GM18507 (cell line): ENCODE results near the gene SHISA3.
A peak's percentile ranks its signal among the peaks of the same experiment; 100 is the strongest.
"Not testable (repeated sequence)": the region's sequence is repeated elsewhere in the genome, so short reads cannot be mapped to it uniquely, and the experiment has no call there.

ENCODE experiments used
- DNase-seq: peaks from one replicate; pipeline ENCODE4 v3.0.0; 2011; ENCODE audit warnings: low read depth; ENCODE audit not compliant: insufficient read length; ENCODE audit errors: extremely low spot score
- FAIRE-seq: peaks from 2 replicates; lab custom pipeline; 2011; peaks lifted over from hg19 to GRCh38; lab: Jason Lieb, UNC

The SHISA3 gene

DNA sequence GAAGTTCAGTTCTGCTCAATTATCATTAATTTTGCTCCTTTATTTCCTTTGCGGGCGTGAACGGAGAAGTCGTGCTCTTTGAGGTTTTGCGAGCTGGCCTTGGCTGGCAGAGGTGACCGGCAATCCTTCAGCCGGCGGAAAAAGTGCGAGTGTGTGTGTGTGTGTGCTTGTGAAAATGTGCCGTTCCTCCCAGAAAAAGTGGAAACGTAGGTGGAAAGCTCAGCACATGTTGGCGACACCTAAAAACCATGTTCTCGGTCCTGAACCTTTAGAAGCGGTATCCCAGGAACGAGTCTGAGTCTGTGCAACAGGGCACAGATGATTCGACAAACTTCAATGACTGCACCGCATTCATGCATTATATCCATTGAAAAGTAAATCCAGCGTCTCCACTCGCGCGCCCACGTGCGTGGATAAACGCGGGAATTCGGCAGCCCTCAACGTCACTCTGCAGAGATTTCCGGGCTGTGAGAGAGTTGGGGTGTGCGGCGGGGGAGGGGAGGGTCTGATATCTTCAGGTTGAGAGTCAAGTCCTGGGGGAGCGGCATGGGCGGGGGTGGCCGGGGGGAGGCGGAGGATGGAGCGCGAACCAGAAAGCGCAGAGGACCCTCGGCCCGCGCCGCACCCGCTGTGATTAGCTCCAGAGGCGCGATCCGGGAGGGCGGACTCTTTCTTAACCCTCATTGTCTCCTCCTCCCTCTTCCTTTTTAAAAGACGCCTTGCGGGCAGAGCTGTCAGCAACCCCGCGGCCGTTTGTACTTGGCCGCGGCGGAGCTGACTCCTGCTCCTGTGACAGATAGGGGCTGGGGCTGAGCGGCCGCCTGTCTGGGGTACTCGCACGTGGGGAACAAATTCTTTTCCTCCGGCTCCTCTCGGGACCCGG, at the start of gene SHISA3:
SHISA3 (plus strand) TSS at position 737 of the 883 bp plus-strand sequence. CDS start 569 bp downstream, outside the sequence.
- DNase-seq (no peak), FAIRE-seq (peak; percentile 51)

DNA sequence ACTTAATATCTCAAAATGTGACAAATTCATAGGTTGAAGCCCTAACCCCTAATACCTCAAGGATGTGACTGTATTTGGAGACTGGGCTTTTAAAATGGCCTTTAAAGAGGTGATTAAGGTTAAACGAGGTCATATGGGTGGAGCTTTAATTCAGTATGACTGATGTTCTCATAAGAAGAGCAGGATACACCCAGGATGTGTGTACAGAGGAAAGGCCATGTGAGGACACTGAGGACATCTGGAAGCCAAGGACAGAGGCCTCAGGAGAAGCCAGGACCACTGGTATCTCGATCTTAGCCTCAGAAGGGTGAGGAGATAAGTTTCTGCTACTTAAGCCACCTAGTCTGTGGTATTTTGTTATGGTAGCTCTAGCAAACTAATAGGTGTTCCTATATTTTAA, 49.0 kb upstream of the SHISA3 start:
- FAIRE-seq (no peak), DNase-seq (no peak)

DNA sequence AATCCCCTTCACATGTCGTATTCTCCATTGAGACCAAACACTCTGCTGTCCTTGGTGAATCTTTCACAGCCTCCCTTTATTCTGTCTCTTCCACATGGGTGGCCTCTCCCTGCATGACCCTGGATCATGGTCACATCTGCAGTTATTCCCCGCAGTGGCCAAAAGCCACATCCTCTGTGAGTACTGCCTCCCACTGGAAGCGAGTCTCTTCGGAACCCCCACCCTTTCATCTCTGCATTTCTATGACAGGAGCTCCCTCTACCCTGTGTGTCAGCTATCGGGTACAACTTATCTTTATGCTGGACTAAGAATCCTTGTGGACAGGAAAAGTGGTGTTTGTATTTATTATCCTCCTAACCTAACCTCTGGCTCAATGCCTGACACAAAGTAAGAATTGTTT, 48.6 kb upstream of the SHISA3 start:
- FAIRE-seq (no peak), DNase-seq (no peak)

DNA sequence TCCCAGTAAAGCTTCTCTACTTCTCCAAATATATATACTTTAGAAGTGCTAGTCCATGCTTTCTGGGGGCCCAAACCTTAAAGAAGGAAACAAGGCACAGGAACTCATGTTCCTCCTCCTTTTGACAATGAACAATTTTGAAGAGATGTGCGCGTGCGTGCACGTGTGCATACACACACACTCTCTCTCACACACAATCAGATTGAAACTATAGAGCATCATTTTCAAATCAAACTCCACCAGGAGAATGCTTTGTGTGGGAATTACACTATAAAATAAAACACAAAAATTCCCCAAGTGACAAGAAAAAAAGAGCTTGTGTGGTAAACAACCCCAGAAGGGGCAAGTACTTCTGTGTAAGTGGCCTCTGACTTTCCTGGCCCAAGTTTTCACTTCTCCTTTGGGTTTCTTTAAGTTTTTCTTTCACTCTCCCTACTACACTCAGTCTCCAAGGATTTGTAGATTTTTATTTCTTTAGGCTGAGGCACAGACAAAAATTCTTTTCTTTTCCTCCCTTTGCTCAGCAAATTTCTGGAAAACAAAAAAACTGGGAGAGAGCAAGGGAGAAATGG, 46.6 kb upstream of the SHISA3 start:
- no peak for DNase-seq
- peak; percentile 21 for FAIRE-seq

DNA sequence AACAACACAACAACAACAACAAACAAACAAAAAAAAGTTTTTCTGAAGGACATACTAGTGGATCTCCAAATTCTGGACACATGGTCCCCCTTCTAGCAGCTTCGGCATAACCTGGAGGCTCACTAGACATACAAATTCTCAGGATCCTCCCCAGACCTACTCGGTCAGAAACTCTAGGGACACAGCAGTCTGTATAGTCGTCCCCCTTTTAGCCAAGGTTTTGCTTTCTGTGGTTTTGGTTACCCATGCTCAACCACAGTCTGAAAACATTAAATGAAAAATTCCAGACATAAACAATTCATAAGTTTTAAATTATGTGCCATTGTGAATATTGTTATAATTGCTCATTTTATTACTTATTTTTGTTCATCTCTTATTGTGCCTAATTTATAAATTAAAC, 45.2 kb upstream of the SHISA3 start:
- FAIRE-seq (no peak), DNase-seq (no peak)

DNA sequence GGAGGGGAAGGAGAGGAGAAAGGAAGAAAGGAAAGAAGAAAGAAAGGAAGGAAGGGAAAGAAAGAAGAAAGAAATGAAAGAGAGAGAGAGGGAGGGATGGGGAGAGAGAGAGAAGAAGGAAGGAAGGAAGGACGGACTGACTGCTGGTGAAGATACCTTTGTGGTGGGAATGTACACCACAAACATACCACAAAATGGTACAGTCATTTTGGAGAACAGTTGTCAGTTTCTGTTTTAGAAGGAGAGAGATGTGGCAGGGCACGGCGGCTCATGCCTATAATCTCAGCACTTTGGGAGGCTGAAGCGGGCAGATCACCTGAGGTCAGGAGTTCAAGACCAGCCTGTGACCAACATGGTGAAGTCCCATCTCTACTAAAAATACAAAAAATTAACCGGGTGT, 40.0 kb upstream of the SHISA3 start:
- no peak for FAIRE-seq
- no peak for DNase-seq

DNA sequence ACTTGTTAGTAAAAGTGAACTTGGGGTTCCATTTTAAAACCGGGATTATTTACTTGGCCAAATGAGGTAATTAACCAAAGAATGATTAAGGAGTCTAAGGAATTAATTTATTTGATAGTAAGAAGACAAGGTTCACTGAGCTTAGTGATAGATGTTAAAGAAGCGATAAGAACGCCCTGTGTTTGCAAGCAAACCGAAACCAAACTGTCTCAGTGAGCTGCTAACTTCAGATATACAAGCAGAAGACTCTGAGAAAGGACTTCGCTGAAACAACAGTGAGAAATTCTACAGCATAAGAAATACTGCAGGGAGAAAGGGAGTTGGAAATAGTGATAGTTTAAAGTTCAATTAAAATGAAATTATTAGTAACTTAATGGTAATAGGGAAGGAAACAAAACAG, 37.6 kb upstream of the SHISA3 start:
- DNase-seq (no peak), FAIRE-seq (no peak)

DNA sequence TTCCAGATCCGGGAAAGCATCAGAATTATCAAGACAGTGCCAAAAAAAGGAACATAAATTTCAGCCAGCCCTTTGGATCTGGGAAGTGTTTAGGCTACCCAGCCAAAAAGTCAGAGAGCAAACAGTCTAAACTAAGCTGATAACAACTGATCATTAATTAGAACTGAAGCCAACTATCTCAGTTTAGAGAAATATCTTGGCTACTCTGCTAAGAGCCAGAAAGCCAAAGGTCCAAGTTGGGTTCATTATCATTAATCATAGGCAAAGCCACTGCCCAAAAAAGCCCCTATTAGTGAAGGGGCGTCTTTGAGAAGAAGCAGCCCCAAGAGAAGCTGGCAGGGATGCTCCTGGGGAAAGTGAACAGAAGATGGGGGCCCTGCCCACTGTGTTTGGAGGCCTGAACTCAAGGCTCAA, 37.0 kb upstream of the SHISA3 start:
- FAIRE-seq (no peak), DNase-seq (no peak)

DNA sequence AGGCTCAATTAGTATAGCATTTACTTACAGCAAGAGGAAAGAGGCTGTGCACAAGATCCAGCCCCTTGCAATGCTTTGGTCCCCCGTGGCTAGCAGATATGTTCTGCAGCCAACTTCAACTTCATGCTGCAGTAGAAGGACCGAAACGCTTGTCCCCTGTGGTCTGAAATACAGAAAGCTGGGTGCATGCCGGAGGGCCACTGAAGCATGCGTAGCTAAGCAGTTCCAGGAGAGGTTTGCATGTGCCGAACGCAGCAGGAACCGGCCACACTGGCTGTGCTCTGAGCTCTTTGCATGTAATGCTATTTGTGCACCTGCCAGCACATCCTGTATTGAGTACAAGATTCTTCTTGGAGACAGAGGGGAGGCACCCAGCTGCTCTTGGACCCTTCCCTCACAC, 35.8 kb upstream of the SHISA3 start:
- DNase-seq, result no peak
- no peak for FAIRE-seq

DNA sequence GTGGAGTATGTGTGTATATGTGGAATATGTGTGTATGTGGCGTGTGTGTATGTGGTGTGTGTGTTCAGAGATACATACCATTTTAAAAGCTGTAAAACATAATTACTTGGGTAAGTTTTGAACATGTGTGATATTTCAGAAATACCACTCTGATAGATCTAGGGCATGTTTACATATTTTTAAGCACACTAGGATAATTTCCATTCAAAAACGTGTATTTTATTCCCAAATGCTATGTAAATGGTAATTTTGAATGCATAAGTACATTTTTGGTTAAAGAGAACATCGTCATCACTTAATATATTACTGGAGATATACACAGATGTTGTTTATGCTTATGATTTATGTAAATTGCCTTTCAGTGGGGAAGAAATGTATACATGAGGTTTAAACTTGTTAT, 34.7 kb upstream of the SHISA3 start:
- peak; percentile 38 for FAIRE-seq
- DNase-seq, result no peak

DNA sequence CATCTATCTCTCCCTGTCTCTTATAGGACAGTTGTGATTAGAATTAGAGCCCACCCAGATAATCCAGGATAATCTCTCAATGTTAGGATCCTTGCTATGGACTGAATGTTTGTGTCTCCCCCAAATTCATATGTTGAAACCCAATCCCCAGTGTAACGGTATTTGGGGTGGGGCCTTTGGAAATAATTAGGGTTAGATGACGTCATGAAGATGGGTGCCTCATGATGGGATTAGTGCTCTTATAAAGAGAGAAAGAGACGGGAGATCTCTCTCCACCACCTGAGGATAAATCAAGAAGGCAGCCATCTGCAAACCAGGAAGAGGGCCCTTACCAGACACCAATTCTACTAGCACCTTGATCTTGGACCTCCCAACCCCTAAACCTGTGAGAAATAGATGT, 33.7 kb upstream of the SHISA3 start:
- no peak for DNase-seq
- FAIRE-seq, result no peak

DNA sequence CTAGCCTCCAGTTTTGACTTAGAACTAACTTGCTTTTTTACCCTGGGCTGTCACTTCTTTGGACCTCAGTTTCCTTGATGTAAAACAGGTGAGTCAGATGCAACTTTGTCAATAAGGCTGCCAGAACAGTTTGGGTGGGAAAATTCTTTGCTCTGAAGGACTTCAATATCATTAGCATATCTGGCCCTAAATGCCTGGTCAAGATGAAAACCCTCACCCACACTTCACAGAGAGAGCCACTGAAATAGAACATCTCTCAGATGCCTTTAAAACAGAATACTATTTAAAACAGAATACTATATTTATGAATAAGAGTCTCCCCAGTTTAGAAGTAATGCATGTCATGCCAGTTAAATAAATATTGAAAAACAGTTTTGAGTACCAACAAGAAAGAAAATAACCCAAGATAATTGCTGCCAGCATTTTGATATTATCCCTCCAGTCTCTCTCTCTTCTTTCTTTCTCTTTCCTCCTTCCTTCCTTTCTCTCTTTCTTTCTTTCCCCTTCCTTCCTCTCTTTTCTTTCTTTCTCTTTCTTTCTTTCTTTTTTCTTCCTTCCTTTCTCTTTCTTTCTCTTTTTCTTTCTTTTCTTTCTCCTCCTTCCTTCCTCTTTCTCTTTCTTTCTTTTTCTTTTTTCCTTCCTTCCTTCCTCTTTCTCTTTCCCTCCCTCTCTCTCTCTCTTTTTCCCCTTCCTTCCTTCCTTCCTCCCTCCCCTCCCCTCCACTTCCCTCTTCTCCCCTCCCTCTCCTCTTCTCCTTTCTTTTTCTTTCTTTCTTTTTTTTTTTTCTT, 32.8 kb upstream of the SHISA3 start:
- FAIRE-seq (no peak), DNase-seq (no peak)

DNA sequence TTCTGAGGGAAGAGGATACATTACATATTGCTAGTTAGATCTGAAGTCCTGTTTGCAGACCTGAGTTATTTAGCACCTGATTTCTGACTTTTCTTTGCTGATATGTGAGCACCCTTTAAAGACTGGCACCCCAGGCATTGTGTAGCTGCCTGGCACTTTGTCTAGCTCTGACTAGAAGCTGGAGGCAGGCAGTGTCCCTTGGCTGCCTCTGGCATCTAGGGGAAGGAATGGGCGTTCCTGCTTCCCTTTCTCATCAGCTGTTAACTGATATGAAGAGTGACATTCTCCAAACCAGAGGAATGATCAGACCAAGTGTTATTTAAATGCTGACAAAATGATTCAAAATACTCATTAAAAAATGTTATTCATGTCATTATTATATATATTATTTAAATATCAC, 30.3 kb upstream of the SHISA3 start:
- FAIRE-seq, result no peak
- DNase-seq, result no peak

DNA sequence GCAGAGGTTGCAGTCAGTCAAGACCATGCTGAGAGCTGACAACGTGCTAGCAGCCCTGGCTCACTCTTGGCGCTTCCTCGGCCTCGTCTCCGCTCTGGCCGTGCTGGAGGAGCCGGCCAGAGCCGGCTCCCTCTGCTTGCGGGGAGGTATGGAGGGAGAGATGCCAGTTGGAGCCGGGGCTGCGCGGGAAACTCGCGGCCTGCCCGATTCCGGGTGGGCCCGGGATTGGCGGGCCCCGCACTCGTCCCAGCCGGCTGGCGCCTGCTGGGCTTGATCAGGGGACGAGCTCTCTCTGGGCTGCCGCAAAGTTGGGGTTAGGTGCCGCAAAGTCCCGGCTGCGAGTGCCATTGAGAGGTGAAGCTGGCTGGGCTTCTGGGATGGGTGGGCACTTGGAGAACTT, 27.8 kb upstream of the SHISA3 start:
- DNase-seq, result no peak
- FAIRE-seq, result no peak

DNA sequence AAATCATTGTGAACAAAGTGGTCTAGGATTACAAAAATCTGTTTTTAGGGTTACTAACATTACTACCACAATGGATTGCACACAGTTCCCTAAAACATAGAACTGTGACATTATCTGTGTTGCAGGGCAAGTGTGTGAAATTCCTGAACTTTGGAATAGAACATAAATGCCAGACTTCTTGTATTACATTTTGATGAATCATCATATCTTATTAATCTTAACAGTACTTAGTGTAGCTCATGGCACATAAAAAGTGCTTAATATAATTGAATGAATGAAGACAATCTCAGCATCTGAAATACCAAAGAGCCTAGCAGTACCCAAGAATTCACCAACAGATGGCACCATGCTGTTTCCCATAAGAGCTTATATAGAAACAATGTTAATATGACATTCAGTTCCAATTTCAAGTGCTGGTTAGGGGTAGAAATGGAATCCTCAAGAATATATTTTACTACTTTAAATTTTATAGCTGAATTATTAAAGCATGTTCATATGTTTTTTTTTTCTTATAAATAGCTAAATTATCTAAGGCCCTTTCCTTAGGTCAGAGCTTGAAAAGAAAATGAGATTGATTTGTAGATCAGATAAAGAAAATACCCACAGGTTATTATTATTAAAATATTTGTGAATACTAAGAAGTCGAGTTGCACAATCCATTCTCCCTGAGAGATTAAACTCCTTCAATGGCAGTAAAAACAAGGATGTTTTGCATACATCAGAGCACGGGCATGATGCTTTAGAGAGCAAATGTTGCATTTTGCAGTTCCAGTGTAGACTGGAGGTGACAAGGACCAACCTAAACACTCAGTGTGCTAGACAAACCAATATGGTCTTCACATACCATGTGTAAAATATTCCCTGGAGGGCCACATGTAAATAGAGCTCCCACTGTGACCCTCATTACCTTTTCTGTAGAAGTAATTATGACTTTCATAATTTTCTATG, 25.7 kb upstream of the SHISA3 start:
- DNase-seq, result peak; percentile 17
- FAIRE-seq, result peak; percentile 56

DNA sequence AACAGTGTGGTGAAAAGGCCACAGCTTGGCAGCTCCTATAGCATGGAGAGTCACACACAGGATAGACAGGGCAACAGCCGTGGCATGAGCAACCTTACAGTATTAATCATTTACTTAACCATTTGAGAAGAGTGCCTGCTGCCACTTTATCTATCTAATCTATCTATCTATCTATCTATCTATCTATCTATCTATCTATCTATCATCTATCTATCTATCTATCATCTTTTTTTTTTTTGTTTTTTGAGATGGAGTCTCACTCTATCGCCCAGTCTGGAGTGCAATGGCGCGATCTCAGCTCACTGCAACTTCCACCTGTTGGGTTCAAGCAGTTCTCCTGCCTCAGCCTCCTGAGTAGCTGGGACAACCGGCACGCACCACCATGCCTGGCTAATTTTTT, 25.0 kb upstream of the SHISA3 start:
- DNase-seq, FAIRE-seq: not testable (repeated sequence)

DNA sequence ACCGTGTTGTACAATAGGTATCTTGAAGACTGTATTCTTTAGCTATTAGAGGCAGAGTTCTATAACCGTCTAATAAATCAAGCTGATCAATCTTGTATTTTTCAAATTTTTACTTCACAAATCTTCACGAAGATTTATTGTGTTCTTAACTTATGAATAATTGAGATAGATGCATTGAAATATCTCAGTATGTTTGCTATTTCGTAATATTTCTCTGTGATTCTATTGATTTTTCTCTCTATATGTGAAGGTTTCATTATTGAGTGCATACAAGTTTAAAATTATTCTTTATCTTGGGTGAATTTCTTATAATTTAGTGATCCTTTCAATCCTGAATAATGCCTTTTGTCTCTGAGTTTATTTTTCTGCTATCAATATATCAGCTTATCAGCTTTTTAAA, 19.8 kb upstream of the SHISA3 start:
- FAIRE-seq (no peak), DNase-seq (no peak)

DNA sequence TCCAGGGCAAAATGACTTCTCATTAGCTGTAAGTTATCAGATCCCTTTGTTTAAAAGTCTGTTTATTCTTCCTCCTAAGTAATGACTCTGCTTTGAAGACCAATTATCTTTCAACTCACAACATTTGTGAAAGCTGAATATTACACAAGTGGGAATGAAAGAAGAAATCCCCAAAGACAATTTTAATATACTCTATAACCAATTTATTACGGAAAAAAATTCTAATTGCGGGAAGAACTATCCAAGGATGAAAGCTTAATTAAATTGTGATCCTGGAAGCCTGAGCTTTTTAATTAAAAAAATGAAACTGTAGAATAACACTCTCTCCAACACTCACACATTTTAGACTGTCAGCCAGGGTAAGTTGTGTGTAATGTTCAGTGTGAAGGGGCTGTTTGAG, 15.6 kb upstream of the SHISA3 start:
- DNase-seq (no peak), FAIRE-seq (no peak)

DNA sequence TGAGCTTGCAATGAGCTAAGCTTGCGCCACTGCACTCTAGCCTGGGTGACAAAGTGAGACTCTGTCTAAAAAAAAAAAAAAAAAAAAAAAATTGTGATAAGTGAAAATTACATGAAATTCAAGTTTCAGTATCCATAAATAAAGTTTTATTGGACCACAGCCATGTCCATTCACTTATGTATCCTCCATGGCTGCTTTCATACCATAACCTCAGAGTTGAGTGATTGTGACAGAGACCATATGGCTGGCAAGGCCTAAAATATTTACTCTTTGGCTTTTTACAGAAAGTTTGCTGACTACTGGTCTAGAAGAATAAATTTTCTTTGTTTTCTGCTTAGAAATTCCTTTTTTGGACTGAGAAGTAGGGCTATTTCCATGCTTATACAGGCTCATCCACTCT, 11.8 kb upstream of the SHISA3 start:
- FAIRE-seq, result no peak

More for the DNA sequence above, 11.8 kb upstream of the SHISA3 start:
- no peak for DNase-seq
